Ishikawa (cell line): ENCODE measurements around the gene ZNF460.

Source experiments
- CEBPB ChIP-seq: IDR thresholded peaks from 2 replicates; pipeline ENCODE4 v1.6.1; 2012
- CREB1 ChIP-seq: IDR thresholded peaks from 2 replicates; pipeline ENCODE4 v1.6.1; 2012; ENCODE audit warnings: low read depth
- EGR1 ChIP-seq: IDR thresholded peaks from 2 replicates; pipeline ENCODE4 v1.6.1; 2012
- EP300 ChIP-seq: IDR thresholded peaks from 2 replicates; pipeline ENCODE4 v1.6.1; 2012; ENCODE audit warnings: borderline replicate concordance
- FOXM1 ChIP-seq: IDR thresholded peaks from 2 replicates; pipeline ENCODE4 v1.6.1; 2012; ENCODE audit warnings: low read depth, borderline replicate concordance
- MAX ChIP-seq: IDR thresholded peaks from 2 replicates; pipeline ENCODE4 v1.6.1; 2012
- NFIC ChIP-seq: IDR thresholded peaks from 2 replicates; pipeline ENCODE4 v1.6.1; 2012
- RAD21 ChIP-seq: IDR thresholded peaks from 2 replicates; pipeline ENCODE4 v1.6.1; 2012; ENCODE audit warnings: low read depth
- REST ChIP-seq: IDR thresholded peaks from 2 replicates; pipeline ENCODE4 v1.6.1; 2012; ENCODE audit warnings: low read depth, mild to moderate bottlenecking
- TAF1 ChIP-seq: IDR thresholded peaks from 2 replicates; pipeline ENCODE4 v1.6.1; 2012; ENCODE audit warnings: low read depth, mild to moderate bottlenecking
- TCF12 ChIP-seq: IDR thresholded peaks from 2 replicates; pipeline ENCODE4 v1.6.1; 2012; ENCODE audit warnings: low read depth
- TEAD4 ChIP-seq: IDR thresholded peaks from 2 replicates; pipeline ENCODE4 v1.6.1; 2012
- USF1 ChIP-seq: IDR thresholded peaks from 2 replicates; pipeline ENCODE4 v1.6.1; 2012
- YY1 ChIP-seq: IDR thresholded peaks from 2 replicates; pipeline ENCODE4 v1.6.1; 2012; ENCODE audit warnings: low read depth
- ZBTB7A ChIP-seq: IDR thresholded peaks from 2 replicates; pipeline ENCODE4 v1.6.1; 2012; ENCODE audit warnings: low read depth

Gene ZNF460

GRCh38 chr19:57293719-57294118, 13.4 kb downstream of the ZNF460 start:
- TF ChIP-seq EP300 = no peak
- no peak for TF ChIP-seq MAX
- no peak for TF ChIP-seq FOXM1
- TF ChIP-seq TAF1 = no peak
- TF ChIP-seq RAD21 = no peak
- no peak for TF ChIP-seq ZBTB7A
- TF ChIP-seq REST = no peak
- TF ChIP-seq TCF12 = no peak
- TF ChIP-seq NFIC = no peak
- no peak for TF ChIP-seq YY1
- TF ChIP-seq EGR1 = no peak

- no peak for TF ChIP-seq CEBPB
Observed at GRCh38 chr19:57302020-57302465, 21.8 kb downstream of the ZNF460 start.

- TF ChIP-seq FOXM1 (no peak), MAX (no peak), EP300 (no peak), REST (no peak), TEAD4 (no peak)
Observed at GRCh38 chr19:57302727-57303401, 22.6 kb downstream of the ZNF460 start.

- TF ChIP-seq EGR1 (no peak), TEAD4 (no peak), RAD21 (no peak), MAX (no peak), CREB1 (no peak), NFIC (no peak), USF1 (no peak), TAF1 (no peak), YY1 (no peak), TCF12 (no peak), EP300 (no peak), REST (no peak), CEBPB (no peak), FOXM1 (no peak), ZBTB7A (no peak)
Observed at GRCh38 chr19:57305056-57305455, 24.8 kb downstream of the ZNF460 start.

- TF ChIP-seq YY1 = no peak
- TF ChIP-seq TCF12 = no peak
- TF ChIP-seq MAX = no peak
- no peak for TF ChIP-seq RAD21
- no peak for TF ChIP-seq REST
- TF ChIP-seq FOXM1 = no peak
- TF ChIP-seq USF1 = no peak
- TF ChIP-seq EP300 = no peak
- TF ChIP-seq CREB1 = no peak
- TF ChIP-seq TAF1 = no peak
- no peak for TF ChIP-seq TEAD4
- TF ChIP-seq CEBPB = no peak
- no peak for TF ChIP-seq EGR1
- no peak for TF ChIP-seq NFIC
- no peak for TF ChIP-seq ZBTB7A
Observed at GRCh38 chr19:57308514-57308913, 28.2 kb downstream of the ZNF460 start.
